A549 (cell line): ENCODE results near the gene NUP214.

Experiments
- EP300 ChIP-seq, 2 experiments: fragments of >200 bp; sonication (Bioruptor Twin); formaldehyde crosslinking; IDR thresholded peaks; 2 replicates in 1 of 2; 3 replicates in 1 of 2; pipeline ENCODE4 v1.6.1; 2016 to 2017
- KDM5A ChIP-seq: fragments of 200-600 bp; sonication (generic); IDR thresholded peaks from 2 replicates; pipeline ENCODE4 v1.6.1; 2016; ENCODE audit warnings: antibody characterized with exemption, mild to moderate bottlenecking
- POLR2A ChIP-seq: IDR thresholded peaks from 2 replicates; pipeline ENCODE4 v1.6.1; 2012; ENCODE audit warnings: mild to moderate bottlenecking, low read length
- POLR2AphosphoS2 ChIP-seq: conservative IDR thresholded peaks from 2 replicates; pipeline ENCODE4 v1.6.1; 2012; ENCODE audit warnings: low read length, improper control_type of control experiment, inconsistent platforms
- ZFP36 ChIP-seq: fragments of 450-650 bp; IDR thresholded peaks from 2 replicates; pipeline ENCODE4 v1.6.1; 2014; ENCODE audit warnings: borderline replicate concordance; ENCODE audit not compliant: partially characterized antibody
- TF ChIP-seq, protein P1 (sequence below): fragments of >200 bp; sonication (Bioruptor Twin); formaldehyde crosslinking; IDR thresholded peaks from 3 replicates; pipeline ENCODE4 v1.5.1; 2016

DNA sequence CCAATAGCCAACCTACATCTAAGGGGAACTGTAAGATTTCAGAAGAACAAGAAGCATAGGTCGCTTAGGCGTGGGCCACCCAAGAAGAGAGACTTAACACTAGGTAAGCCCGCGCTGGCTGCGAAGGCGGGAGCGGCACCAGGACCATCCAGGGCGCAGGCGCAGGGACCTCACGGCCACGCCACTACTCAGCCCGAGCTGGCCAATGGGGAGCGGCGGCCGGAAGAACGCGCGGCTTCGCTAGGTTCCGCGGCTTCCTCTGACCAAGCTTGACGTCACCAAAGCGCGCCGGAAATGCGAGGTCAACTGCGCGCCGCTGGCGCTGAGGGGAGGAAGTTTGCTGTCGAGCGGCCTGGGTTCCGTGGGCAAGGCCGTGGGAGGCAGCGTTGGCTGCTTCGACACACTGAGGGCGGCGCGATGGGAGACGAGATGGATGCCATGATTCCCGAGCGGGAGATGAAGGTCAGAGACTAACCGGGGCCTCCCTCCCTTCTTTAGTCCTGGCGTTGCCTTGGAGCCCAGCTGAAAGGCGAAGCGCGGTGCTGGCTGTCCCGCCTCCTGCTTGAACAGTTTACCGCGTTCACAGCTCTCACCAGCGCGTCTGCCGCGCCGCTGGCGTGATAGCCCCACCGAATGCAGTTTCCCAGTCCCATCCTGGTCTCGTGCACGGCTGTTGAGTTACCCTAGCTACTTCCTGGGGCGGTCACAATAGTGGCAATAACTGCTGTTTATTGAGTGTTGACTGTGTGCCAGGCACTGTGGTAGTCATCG is at the start of gene NUP214:
- peak; percentile 87 for TF ChIP-seq POLR2A
- no peak for TF ChIP-seq EP300 (IDR thresholded peaks at IDR 0.05)
- TF ChIP-seq KDM5A: peak; percentile 91
- TF ChIP-seq, protein P1, sequence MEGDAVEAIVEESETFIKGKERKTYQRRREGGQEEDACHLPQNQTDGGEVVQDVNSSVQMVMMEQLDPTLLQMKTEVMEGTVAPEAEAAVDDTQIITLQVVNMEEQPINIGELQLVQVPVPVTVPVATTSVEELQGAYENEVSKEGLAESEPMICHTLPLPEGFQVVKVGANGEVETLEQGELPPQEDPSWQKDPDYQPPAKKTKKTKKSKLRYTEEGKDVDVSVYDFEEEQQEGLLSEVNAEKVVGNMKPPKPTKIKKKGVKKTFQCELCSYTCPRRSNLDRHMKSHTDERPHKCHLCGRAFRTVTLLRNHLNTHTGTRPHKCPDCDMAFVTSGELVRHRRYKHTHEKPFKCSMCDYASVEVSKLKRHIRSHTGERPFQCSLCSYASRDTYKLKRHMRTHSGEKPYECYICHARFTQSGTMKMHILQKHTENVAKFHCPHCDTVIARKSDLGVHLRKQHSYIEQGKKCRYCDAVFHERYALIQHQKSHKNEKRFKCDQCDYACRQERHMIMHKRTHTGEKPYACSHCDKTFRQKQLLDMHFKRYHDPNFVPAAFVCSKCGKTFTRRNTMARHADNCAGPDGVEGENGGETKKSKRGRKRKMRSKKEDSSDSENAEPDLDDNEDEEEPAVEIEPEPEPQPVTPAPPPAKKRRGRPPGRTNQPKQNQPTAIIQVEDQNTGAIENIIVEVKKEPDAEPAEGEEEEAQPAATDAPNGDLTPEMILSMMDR: no peak
- no peak for TF ChIP-seq ZFP36
- TF ChIP-seq POLR2AphosphoS2: no peak
